ENCODE data around the gene TP73. TPM values are rescaled to one million over a fixed set of nuclear protein-coding genes. Genes with fewer than 3 reads are reported as not detected.

The TP73 gene
- total RNA-seq, 1 experiment from 2014 or later: 10.0 TPM

DNA sequence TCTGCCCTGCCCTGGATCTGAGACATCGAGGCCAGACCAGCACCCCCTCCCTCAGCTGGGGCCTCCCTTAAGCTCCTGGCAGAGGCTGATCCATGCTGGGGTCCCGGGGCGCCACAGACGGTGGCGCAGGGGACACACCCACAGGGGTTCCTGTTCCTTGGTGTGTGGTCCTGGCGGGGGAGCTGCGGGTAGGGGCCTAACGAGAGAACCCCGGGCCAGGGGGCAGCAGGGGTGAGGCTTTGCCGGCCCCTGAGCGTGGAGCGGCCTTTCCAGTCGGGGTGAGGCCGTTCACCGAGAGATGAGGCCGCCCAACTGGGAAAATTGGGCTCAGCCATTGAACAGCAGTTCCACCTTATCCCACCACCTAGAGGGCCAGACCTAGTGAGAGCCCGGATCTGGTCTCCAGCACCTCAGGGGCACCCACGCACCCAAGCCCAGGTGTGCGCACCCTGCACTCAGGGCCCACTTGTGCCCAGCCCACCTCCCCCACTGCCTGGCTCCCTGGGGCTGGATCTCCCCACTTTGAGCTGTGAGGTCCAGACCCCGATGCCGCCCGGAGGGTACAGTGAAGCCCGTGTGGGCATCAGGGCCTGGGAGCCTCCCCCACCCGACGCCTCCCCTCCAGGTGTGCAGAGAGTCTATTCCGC is 54.5 kb downstream of the TP73 start:
- Histone ChIP-seq H3K27ac (ENCODE audit: low read depth, low read length, poor library complexity, severe bottlenecking) (no peak overlapping the region), H3K4me3 (ENCODE audit: low read depth, low read length, poor library complexity, severe bottlenecking) (no peak overlapping the region), H3K9me3 (ENCODE audit: low read depth, low read length, poor library complexity, severe bottlenecking) (no peaks in the 10 kb centered on the region), H3K36me3 (ENCODE audit: insufficient read depth, low read length, poor library complexity, severe bottlenecking) (no peaks in the 10 kb centered on the region), H3K4me1 (ENCODE audit: insufficient read depth, low read length, poor library complexity, severe bottlenecking) (no peaks in the 10 kb centered on the region), H3K27me3 (replicated peaks; ENCODE audit: insufficient read depth, low read depth, low read length, poor library complexity) (no peaks in the 10 kb centered on the region)
- ChIA-PET CTCF (no interaction called here), POLR2A (ENCODE audit: low non-redundant PET) (no interaction called here)
- no peak for DNase-seq (ENCODE audit: low spot score)
- no TSS peak for BruUV-seq (replicated peaks)
- intact Hi-C loops (cut with micrococcal nuclease; ENCODE audit: unreplicated experiment): no loop called here
- TF ChIP-seq EZH2 (IDR thresholded peaks at IDR 0.05; ENCODE audit: borderline replicate concordance, low read depth, low read length, poor library complexity, severe bottlenecking) (no peak), CTCF (conservative IDR thresholded peaks at IDR 0.05; ENCODE audit: low read depth, low read length) (no peak)

DNA sequence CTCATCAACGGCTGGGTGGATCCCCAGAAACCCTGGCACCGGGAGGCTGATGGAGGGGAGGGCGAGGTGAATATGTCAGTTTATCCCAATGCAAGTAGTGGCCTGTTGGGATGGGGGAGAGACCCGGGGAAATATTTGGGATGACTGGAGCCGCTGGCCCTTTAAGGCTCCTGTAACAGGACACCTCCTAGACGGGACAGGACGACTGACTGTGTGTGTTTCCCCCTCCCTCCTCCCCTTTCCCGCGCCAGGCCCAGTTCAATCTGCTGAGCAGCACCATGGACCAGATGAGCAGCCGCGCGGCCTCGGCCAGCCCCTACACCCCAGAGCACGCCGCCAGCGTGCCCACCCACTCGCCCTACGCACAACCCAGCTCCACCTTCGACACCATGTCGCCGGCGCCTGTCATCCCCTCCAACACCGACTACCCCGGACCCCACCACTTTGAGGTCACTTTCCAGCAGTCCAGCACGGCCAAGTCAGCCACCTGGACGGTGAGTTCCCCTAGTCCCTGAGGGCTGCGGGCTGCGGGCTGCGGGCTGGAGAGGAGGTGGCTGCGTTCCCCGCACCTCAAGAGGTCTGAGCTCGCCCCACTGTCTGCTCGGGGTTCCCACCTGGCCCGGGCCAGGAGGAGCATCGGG is 55.1 kb downstream of the TP73 start:
- no peak for TF ChIP-seq EZH2 (IDR thresholded peaks at IDR 0.05; ENCODE audit: borderline replicate concordance, low read depth, low read length, poor library complexity, severe bottlenecking)
- no peak for TF ChIP-seq CTCF (conservative IDR thresholded peaks at IDR 0.05; ENCODE audit: low read depth, low read length)
- Histone ChIP-seq H3K27ac (ENCODE audit: low read depth, low read length, poor library complexity, severe bottlenecking) (no peak overlapping the region), H3K9me3 (ENCODE audit: low read depth, low read length, poor library complexity, severe bottlenecking) (no peaks in the 10 kb centered on the region), H3K36me3 (ENCODE audit: insufficient read depth, low read length, poor library complexity, severe bottlenecking) (no peaks in the 10 kb centered on the region), H3K4me3 (ENCODE audit: low read depth, low read length, poor library complexity, severe bottlenecking) (no peak overlapping the region), H3K27me3 (replicated peaks; ENCODE audit: insufficient read depth, low read depth, low read length, poor library complexity) (no peaks in the 10 kb centered on the region), H3K4me1 (ENCODE audit: insufficient read depth, low read length, poor library complexity, severe bottlenecking) (no peaks in the 10 kb centered on the region)
- BruUV-seq (replicated peaks): no TSS peak
- ChIA-PET POLR2A (ENCODE audit: low non-redundant PET) (no interaction called here), CTCF (no interaction called here)
- intact Hi-C loops (cut with micrococcal nuclease; ENCODE audit: unreplicated experiment): no loop called here
- DNase-seq (ENCODE audit: low spot score): no peak

GRCh38 chr1:3707939-3708328 is 55.6 kb downstream of the TP73 start:
- intact Hi-C loops (cut with micrococcal nuclease; ENCODE audit: unreplicated experiment): no loop called here
- Histone ChIP-seq H3K4me1 (ENCODE audit: insufficient read depth, low read length, poor library complexity, severe bottlenecking) (no peaks in the 10 kb centered on the region), H3K9me3 (ENCODE audit: low read depth, low read length, poor library complexity, severe bottlenecking) (no peaks in the 10 kb centered on the region), H3K4me3 (ENCODE audit: low read depth, low read length, poor library complexity, severe bottlenecking) (no peak overlapping the region), H3K27ac (ENCODE audit: low read depth, low read length, poor library complexity, severe bottlenecking) (no peak overlapping the region), H3K27me3 (replicated peaks; ENCODE audit: insufficient read depth, low read depth, low read length, poor library complexity) (no peaks in the 10 kb centered on the region), H3K36me3 (ENCODE audit: insufficient read depth, low read length, poor library complexity, severe bottlenecking) (no peaks in the 10 kb centered on the region)
- TF ChIP-seq EZH2 (IDR thresholded peaks at IDR 0.05; ENCODE audit: borderline replicate concordance, low read depth, low read length, poor library complexity, severe bottlenecking) (no peak), CTCF (conservative IDR thresholded peaks at IDR 0.05; ENCODE audit: low read depth, low read length) (no peak)
- ChIA-PET CTCF (no interaction called here), POLR2A (ENCODE audit: low non-redundant PET) (no interaction called here)
- DNase-seq (ENCODE audit: low spot score): no peak
- BruUV-seq (replicated peaks): no TSS peak

Measured in A673 (cell line).